Measurements from ENCODE around the gene TMUB2. TPM values are rescaled to one million over a fixed set of nuclear protein-coding genes. Genes with fewer than 3 reads are reported as not detected.

The TMUB2 gene
- total and polyA plus RNA-seq, 2 of the 13 experiments (the other 11 are each of a cell fraction or from before 2014, with no cell fraction given): 26.9 to 50.8 TPM

GRCh38 chr17:44221084-44221861, 34.5 kb downstream of the TMUB2 start (continued):
- TF ChIP-seq DZIP1 (CRISPR knock-in tag; IDR thresholded peaks at IDR 0.05): peak; percentile 29; the same call in 1 of the 2 replicates
- peak; percentile 26; the same call in 1 of the 2 replicates for TF ChIP-seq ERF (CRISPR knock-in tag; IDR thresholded peaks at IDR 0.05)
- peak; percentile 39 for TF ChIP-seq ZNF441 (CRISPR knock-in tag; IDR thresholded peaks at IDR 0.05; ENCODE audit: borderline replicate concordance)
- TF ChIP-seq PHF21A (CRISPR knock-in tag; IDR thresholded peaks at IDR 0.05): no peak; the same call in 1 of the 2 replicates
- TF ChIP-seq ZNF547 (CRISPR knock-in tag; IDR thresholded peaks at IDR 0.05): no peak
- peak; percentile 53 for TF ChIP-seq KAT8 (CRISPR knock-in tag; IDR thresholded peaks at IDR 0.05)
- TF ChIP-seq KLF12 (CRISPR knock-in tag; IDR thresholded peaks at IDR 0.05; ENCODE audit: borderline replicate concordance): no peak
- no peak for TF ChIP-seq NFIB (CRISPR knock-in tag; IDR thresholded peaks at IDR 0.05; ENCODE audit: borderline replicate concordance)
- no peak for TF ChIP-seq ZNF383 (CRISPR knock-in tag; IDR thresholded peaks at IDR 0.05; ENCODE audit: borderline replicate concordance)
- TF ChIP-seq RBFOX2 (IDR thresholded peaks at IDR 0.05; ENCODE audit: low read depth, low read length): peak; percentile 60
- TF ChIP-seq SIX4 (CRISPR knock-in tag; IDR thresholded peaks at IDR 0.05): no peak
- TF ChIP-seq, protein P1, sequence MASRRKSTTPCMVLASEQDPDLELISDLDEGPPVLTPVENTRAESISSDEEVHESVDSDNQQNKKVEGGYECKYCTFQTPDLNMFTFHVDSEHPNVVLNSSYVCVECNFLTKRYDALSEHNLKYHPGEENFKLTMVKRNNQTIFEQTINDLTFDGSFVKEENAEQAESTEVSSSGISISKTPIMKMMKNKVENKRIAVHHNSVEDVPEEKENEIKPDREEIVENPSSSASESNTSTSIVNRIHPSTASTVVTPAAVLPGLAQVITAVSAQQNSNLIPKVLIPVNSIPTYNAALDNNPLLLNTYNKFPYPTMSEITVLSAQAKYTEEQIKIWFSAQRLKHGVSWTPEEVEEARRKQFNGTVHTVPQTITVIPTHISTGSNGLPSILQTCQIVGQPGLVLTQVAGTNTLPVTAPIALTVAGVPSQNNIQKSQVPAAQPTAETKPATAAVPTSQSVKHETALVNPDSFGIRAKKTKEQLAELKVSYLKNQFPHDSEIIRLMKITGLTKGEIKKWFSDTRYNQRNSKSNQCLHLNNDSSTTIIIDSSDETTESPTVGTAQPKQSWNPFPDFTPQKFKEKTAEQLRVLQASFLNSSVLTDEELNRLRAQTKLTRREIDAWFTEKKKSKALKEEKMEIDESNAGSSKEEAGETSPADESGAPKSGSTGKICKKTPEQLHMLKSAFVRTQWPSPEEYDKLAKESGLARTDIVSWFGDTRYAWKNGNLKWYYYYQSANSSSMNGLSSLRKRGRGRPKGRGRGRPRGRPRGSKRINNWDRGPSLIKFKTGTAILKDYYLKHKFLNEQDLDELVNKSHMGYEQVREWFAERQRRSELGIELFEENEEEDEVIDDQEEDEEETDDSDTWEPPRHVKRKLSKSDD (CRISPR knock-in tag; IDR thresholded peaks at IDR 0.05; ENCODE audit: low read depth): no peak
- TF ChIP-seq MZF1 (CRISPR knock-in tag; IDR thresholded peaks at IDR 0.05; ENCODE audit: borderline replicate concordance): no peak
- no peak for TF ChIP-seq ZFP36L2 (CRISPR knock-in tag; IDR thresholded peaks at IDR 0.05)
- TF ChIP-seq, protein P2, sequence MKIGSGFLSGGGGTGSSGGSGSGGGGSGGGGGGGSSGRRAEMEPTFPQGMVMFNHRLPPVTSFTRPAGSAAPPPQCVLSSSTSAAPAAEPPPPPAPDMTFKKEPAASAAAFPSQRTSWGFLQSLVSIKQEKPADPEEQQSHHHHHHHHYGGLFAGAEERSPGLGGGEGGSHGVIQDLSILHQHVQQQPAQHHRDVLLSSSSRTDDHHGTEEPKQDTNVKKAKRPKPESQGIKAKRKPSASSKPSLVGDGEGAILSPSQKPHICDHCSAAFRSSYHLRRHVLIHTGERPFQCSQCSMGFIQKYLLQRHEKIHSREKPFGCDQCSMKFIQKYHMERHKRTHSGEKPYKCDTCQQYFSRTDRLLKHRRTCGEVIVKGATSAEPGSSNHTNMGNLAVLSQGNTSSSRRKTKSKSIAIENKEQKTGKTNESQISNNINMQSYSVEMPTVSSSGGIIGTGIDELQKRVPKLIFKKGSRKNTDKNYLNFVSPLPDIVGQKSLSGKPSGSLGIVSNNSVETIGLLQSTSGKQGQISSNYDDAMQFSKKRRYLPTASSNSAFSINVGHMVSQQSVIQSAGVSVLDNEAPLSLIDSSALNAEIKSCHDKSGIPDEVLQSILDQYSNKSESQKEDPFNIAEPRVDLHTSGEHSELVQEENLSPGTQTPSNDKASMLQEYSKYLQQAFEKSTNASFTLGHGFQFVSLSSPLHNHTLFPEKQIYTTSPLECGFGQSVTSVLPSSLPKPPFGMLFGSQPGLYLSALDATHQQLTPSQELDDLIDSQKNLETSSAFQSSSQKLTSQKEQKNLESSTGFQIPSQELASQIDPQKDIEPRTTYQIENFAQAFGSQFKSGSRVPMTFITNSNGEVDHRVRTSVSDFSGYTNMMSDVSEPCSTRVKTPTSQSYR (CRISPR knock-in tag; IDR thresholded peaks at IDR 0.05; ENCODE audit: borderline replicate concordance): no peak
- TF ChIP-seq, protein P3, sequence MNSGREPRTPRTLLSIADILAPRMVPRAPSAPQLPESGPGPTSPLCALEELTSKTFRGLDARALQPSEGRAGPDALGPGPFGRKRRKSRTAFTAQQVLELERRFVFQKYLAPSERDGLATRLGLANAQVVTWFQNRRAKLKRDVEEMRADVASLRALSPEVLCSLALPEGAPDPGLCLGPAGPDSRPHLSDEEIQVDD (CRISPR knock-in tag; IDR thresholded peaks at IDR 0.05; ENCODE audit: borderline replicate concordance): 0 out of 2 replicates have a peak, but pooled peaks have one; percentile 27
- TF ChIP-seq NFKB2 (CRISPR knock-in tag; IDR thresholded peaks at IDR 0.05; ENCODE audit: borderline replicate concordance): no peak; the same call in 1 of the 2 replicates
- peak; percentile 36; the same call in 1 of the 2 replicates for TF ChIP-seq ZNF563 (CRISPR knock-in tag; IDR thresholded peaks at IDR 0.05)
- TF ChIP-seq DMAP1 (CRISPR knock-in tag; IDR thresholded peaks at IDR 0.05): no peak

Measured in HepG2 (cell line).